SIG-M5 treated with dmso at 0.1 percent for 504 hours (cell line): ENCODE results near the gene RAB27B.

ENCODE experiments used
- DNase-seq: peaks from one replicate; lab custom pipeline; 2025; ENCODE audit not compliant: unreplicated experiment; lab: John Stamatoyannopoulos, UW

The RAB27B gene

DNA sequence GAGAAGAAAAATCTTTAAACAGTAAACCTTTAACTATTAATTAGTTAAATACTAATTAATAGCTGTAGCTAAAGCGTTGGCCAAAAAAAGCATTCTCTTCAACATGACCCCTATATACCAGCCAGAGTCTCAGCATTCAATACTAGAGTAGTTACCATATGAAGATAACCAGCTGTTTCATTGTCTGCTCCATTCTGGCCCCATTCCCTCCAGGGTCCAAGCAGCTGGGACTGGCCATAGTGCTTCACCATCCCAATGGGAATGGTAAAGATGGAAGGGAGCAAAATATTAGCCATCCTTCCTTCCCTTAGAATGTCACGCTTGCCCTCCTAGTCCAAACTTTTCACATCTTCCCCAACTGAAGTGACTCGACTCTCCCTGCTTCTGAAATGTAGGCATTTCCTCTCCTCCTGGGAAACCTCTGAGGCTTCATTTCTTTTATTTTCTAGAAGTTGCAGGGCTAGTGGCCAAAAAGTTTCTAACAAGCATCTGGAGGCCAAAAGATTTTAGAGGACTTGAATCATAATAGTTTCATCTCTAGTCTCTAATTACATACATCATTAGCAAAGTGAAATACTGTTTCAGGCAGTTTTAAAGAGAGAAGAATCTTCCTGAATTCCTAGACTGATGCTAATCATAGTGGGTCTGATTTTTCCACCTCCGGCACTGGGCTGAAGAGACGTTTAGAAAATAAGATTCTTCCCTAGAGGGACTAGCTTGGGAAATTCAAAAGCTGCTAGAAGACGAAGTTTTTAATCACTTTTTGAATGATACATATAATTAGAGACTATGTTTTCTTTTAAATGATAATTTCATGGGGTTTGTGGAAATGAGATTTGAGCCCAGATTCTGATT, 78.3 kb downstream of the RAB27B start:
- no peak for DNase-seq

DNA sequence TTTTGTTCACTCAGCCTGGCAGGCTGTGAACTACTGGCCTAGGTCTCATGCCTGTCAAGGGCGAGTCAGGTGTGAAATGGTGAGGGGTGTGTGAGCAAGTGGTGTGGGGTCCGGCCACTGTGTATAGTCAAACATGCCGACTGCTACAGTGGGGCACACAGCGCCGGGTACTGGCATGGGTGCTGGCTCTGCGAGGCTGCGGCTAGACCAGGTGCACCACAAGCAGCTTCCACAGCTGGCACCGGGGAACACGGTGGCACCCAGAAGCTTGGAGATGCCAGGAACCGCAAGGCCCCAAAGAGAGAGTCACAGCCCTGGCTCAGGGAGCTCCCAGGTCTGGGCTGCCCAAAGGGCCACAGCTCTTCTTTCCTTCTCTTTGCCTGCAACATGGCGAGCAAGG, 81.3 kb downstream of the RAB27B start:
- no peak for DNase-seq

DNA sequence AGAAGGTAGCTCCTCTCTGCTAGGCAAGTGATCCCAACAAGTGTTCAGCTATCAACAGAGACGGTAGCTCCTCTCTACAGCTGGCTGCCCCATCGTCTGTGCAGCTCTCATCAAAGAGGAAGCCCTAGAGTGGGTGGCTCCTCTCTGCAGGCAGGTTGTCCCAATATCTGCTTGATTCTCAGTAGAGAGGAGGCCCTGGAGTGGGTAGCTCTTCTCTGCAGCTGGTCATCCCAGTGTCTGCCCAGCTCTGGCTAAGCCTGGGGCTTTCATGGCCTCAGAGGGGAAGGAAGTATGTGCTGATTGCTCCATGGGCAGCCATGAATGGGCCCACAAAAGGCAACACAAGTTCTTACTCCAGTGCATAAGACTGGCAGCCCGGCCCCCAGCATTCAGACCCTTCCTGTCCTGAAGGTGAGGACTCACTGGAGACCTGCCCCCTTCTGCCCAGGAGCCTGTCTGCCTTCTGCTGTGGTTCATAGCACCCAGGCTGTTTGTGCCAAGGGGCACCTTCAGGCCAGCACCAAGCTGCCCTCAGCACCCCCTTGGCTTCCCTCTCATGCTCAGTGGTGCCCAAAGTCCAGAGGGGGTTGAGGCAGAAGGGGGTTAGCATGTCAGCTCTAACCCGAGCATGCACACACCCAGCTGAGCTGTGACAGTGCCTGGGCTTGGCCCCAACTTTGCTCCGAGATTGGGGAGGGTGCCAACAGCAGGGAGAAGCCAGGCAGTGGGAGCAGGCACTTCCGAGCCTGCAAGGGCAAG, 82.1 kb downstream of the RAB27B start:
- no peak for DNase-seq

DNA sequence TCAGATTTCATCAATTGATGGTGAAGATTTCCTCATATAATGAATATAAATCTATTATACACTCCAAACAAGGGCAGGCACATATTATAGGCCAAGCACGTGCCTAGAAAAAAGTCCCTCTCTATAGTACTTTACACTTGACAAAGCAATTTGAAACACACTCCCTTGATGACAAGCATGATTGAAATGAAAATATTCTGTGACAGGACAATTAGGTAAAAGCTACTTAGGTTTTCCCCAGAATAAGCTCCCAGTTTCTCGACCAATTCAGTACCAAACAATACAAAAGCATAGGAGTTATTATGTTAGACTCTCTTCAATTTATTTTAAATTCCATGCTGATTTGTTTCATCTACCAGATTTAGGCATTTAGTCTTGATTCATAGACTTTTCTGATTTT, 83.3 kb downstream of the RAB27B start:
- DNase-seq = no peak

DNA sequence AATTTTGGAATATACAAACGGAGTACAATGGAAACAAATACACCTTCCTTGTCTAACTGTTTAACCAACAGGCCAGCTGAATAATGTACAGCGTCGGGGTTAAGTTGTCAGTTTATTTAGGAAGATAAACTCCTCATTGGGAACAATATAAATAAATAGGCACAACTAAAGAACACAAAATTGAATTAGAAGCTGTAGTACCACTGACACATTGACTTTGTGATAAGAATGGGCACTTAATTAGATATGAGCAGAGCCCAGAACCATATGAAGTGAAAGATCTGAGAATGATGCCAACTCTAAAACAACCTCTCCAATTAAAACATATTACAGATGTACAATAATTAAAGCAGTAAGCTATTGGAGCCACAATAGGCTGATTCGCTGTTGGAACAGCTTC, 86.5 kb downstream of the RAB27B start:
- DNase-seq = no peak

DNA sequence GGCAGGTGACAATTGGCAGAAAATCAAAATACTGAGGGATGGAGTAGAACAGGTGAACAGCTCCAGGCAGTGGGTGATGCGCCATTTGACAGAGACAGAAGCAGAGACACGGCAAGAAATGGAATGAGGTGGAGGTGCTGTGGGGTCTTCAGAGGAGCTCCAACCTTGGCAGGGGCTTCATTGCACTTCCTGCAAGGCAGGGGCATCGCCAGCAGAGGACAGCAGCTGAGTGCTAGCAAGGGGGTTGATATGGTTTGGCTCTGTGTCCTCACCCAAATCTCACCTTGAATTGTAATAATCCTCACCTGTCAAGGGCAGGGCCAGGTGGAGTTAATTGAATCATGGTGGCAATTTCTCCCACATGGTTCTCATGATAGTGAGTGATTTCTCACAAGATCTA, 88.2 kb downstream of the RAB27B start:
- no peak for DNase-seq

DNA sequence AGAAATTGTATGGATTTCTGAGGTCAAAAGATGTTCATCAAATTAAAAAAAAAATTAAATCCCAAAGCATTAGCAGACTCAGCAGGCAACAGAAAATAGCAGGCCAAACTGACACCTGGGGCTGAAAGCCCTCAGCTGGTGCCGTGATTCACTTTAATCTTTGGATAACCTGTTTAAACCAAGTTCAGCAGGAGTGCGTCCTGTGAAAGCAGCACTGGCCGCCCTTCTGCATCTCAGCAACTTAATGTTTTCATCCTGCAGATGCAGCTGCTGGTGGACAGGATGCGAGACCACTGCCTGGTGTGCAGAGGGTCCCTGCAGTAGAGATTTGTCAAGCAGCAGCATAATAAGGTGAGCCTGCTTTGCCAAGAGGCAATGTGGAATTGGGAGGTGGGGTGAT, 89.8 kb downstream of the RAB27B start:
- DNase-seq = no peak

DNA sequence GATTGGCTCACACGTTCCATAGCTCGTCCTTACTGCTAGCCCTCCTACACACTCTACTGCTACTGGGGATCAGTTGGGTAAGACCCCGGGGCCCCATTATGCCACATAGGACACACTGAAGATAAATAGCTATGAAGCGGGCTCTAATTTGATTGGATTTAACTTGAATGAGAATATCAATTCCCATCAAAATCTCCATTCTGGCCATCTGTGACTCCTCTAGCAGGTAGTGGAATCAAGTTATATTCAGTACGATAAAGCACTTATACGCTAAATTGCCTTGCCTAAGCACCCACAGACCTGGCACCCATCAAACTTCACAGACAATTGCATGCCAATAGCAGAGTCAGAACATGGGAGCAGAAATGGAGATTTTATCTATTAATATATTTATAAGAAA, 91.1 kb downstream of the RAB27B start:
- DNase-seq = no peak

DNA sequence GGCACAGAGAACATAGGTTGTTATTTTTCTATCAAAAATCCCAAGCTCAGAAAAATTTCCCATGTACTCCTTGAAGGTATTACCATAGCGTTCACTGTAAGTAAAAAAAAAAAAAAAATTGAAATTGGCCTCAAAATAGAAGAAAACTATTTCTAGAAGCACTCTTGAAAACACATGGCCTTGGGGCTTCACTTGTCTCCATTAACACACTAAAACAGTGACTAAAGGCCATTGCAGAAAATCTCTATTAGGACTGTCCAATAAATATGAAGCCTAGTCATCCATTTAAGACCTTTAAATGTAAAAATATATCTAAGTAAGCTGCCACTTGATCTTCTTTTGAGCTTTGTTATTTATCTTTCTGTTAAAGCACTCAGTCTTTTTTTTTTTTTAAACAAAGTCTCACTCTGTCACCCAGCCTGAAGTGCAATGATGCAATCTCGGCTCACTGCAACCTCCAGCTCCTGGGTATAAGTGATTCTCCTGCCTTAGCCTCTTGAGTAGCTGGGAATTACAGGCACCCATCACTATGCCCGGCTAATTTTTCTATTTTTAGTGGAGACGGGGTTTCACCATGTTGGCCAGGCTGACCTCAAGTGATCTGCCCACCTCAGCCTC, 95.2 kb downstream of the RAB27B start:
- DNase-seq = no peak

DNA sequence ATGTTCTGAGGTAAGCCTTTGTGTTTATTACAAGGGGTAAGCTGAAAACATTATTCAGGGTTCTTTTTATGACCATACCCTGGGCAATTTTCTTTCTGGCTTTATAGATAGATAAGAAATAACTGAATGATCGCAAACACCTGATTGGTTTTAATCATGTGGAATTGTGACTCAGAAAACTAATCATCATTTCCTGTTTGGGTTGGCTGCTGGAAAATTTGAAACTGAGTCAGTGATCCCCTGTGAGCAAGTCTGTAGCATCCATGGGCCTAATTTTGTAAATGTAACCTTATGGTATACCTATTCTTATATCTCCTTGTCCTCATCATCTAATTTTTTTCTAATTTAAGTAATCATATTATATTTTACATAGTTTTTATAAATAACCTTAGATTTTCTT, 96.7 kb downstream of the RAB27B start:
- DNase-seq = no peak

DNA sequence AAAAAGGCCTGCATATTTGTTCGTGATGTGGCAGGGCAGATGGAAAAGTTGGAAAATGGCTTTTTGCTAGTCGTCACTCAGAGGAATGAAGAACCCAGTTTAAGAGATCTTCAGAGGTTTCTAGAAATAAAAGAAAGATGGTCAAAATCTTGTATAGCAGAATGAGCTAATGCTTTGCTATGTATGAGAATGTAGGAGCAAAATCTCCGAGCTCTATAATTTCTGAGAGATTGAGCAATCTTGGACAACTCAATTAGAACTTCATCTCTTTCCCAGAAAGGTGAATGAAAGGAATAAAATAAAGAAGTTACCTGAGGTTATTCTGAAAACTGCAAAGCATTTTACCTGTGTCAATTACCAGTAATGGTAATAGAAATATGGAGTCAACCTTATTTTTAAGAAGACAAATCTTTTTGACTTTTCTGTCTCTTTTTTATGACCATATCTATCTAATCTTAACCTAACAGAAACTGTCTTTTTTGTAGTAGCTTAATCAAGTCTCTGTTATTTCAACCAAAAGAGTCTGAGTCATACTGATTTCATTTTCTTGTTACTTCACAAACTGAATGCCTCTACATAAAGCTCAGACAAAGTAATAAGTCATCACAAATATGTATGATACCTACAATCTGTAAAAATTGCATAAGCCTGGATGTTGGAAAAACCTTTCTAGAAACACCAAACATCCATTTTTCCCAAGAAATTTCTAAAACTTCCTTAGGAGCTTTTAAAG, 98.5 kb downstream of the RAB27B start:
- DNase-seq = no peak

DNA sequence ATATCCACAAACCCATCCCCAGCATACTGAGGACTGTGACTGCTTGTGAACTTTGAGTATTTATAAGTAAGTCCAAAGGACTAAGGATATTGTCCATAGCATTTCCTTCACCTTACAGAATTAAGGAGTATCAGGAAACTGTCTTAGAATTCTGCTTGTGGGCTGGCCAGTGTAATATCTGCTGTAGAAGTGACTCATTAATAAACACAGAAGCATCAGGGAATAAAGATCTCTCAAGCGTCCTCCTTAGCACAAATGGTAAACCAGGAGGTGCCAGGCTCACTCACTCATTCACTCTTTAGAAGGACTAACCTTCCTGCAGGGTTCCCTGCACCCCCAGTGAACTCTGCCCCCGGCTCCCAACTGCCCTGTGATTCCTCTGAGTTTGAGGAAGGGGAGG, 100.0 kb downstream of the RAB27B start:
- DNase-seq = no peak

DNA sequence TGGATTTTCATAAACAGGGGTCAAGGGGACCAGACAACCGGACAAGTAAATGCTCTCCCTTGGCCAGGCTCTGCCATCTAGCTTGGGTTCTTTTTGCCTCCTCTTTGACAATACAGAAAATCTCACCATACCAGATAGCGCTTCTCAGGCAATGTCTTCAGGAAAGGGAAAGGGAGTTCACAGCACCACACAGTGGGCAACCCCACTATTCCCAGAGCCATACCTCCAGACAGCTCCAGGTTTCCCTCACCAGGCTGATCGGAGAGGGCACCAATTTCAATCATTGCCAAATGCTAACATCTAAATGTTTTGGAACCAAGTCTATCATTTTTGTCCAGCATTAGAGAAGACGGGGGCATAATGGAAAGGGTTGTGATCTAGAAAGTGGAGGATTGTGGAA, 102.9 kb downstream of the RAB27B start:
- no peak for DNase-seq

DNA sequence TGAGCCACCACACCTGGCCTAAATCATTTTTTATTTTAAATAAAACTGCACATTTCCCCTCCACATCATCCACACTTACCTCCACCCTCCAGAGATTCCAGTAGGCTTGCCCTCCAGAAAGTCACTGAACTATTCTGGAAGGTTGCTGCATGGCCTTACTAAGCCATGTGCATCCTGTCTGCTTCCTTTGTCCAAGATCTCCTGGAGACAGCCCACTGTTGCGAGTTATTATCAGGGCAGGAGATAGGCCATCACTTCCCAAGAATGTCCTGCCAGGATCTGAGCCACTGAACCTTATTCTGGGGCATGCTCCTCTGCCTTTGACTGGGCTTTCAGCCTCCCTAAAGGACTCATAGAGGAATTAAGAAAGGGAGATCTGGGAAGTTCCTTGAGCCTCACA, 104.2 kb downstream of the RAB27B start:
- no peak for DNase-seq

DNA sequence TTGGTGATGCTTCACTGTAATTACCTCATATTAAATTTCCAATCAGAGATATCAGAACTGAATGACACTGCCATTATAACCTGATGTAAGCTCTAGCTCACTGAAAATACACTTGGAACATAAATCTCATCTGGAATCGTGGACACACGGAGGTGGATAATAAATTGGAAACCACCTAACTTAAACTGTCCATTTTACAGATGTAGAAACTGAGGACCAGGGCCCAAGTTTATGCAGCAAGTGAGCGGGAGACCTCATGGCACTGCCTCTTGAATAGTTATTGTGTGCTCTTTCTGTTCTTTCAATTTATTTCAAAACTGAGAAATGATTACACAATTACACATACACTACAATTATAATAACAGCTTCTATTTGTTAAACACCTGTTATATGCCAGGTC, 110.2 kb downstream of the RAB27B start:
- DNase-seq = no peak

DNA sequence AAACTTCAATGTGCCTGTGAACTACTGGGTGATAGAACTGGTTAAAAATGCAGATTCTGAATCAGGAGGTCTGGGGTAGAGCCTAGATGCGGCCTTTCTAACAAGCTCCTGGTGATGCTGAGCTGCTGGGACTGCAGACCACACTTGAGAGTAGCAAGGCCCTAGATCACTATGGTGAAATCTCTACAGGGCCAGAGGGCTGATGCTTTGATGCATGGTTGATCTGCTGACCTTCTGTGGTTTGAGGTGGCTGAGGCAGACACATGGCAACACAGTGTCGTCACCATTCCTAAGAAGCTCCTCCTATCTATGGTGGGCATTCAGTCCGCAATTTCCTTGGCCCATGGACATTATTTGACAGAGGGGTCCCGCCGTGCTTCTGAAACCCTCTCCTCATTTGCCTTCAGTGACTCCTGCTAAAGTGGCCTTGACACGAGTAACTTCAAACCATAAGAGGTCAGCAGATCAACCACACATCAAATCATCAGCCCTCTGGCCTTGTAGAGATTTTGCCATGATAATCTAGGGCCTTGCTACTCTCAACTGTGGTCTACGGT, 111.2 kb downstream of the RAB27B start:
- no peak for DNase-seq

DNA sequence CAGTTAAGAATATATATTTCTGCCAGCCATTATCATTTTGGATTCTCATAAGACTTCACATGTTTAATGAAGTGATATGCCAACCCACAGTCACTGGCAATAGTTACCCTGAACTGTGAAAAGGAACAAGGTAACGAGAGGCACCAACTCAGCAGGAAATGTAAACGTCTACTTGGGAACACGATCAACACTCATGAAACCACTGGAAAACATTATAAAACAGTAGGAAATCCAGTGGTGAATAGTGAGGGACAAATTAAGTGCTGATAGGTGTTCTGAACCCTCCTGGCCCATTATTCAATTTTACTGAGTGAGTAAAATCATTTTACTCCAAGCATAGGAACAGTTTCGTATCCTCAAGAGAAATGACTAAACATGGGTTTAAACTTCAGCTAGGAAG, 113.9 kb downstream of the RAB27B start:
- no peak for DNase-seq

DNA sequence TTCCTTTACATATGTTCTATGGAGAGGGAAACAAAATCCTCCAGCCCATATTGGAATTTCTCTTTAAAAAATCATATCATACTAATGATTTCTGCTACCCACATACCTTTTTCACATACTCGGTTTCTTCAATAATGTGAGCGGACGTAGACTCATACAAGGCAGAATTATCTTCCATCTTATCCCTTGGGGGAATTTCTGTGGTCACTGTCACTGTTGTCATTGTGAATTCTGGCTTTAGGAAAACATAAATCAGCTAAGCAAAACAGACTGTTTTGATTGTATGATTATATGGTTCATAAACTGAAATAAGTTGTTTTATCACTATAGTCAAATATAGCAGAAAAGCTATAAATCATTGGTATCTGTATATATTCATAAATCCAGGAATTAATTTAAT, 114.3 kb downstream of the RAB27B start:
- no peak for DNase-seq
